SU-DHL-6 (cell line): ENCODE measurements around the gene CLEC4F.

Experiments used
- H2AFZ ChIP-seq: fragments of 200-600 bp; sonication (generic); 2 replicates; pipeline ENCODE4 v1.6.1; 2014; ENCODE audit warnings: low read depth, mild to moderate bottlenecking, moderate library complexity, mixed read lengths, antibody characterized with exemption, low read length; ENCODE audit not compliant: severe bottlenecking
- H3F3A ChIP-seq: fragments of 200-600 bp; shearing (Covaris generic); 2 replicates; pipeline ENCODE4 v1.6.0; 2016; ENCODE audit warnings: antibody characterized with exemption, mild to moderate bottlenecking; ENCODE audit not compliant: insufficient read depth
- H3K27ac ChIP-seq: fragments of 200-600 bp; sonication (generic); 2 replicates; pipeline ENCODE4 v1.5.1; 2016; ENCODE audit warnings: low read depth, mild to moderate bottlenecking, low read length, moderate library complexity, mixed read lengths
- H3K27me3 ChIP-seq: fragments of 200-600 bp; sonication (generic), shearing (Covaris generic); 2 replicates; pipeline ENCODE4 v1.6.0; 2014; ENCODE audit warnings: mild to moderate bottlenecking, low read length
- H3K36me3 ChIP-seq: fragments of 200-600 bp; sonication (generic); 2 replicates; pipeline ENCODE4 v1.6.1; 2014; ENCODE audit warnings: mild to moderate bottlenecking, low read length, mixed read lengths
- H3K4me2 ChIP-seq: fragments of 300-600, 200-600 bp; shearing (Covaris generic), sonication (generic); 2 replicates; pipeline ENCODE4 v1.6.0; 2014; ENCODE audit warnings: low read length, low read depth, mild to moderate bottlenecking; ENCODE audit not compliant: poor library complexity, severe bottlenecking
- H3K4me3 ChIP-seq: fragments of 200-600 bp; sonication (generic); 2 replicates; pipeline ENCODE4 v1.5.1; 2014; ENCODE audit warnings: antibody characterized with exemption, low read length, mild to moderate bottlenecking, mixed read lengths; ENCODE audit not compliant: insufficient read depth, poor library complexity, severe bottlenecking
- H3K79me2 ChIP-seq: fragments of 200-600 bp; sonication (generic); 2 replicates; pipeline ENCODE4 v1.6.1; 2014; ENCODE audit warnings: mild to moderate bottlenecking, low read length, moderate library complexity; ENCODE audit not compliant: insufficient read depth
- H3K9ac ChIP-seq: fragments of 200-600 bp; sonication (generic); 2 replicates; pipeline ENCODE4 v1.7.0; 2014; ENCODE audit warnings: mild to moderate bottlenecking, low read length
- H3K9me2 ChIP-seq: fragments of 200-600 bp; sonication (generic); replicated peaks from 2 replicates; pipeline ENCODE4 v1.6.1; 2014; ENCODE audit warnings: low read length; ENCODE audit not compliant: insufficient read depth
- H3K9me3 ChIP-seq: fragments of 200-600 bp; sonication (generic); 2 replicates; pipeline ENCODE4 v1.6.1; 2014; ENCODE audit warnings: low read length, mixed read lengths; ENCODE audit not compliant: insufficient read depth
- H4K20me1 ChIP-seq: fragments of 200-600 bp; sonication (generic); 2 replicates; pipeline ENCODE4 v1.6.1; 2014; ENCODE audit warnings: low read depth, mild to moderate bottlenecking, antibody characterized with exemption, low read length, moderate library complexity, mixed read lengths
- CTCF ChIP-seq: fragments of 200-600 bp; sonication (generic); IDR thresholded peaks from one replicate; pipeline ENCODE4 v1.5.1; 2017; ENCODE audit warnings: antibody characterized with exemption, mild to moderate bottlenecking, low read length, moderate library complexity; ENCODE audit not compliant: insufficient read depth, poor library complexity, severe bottlenecking
- EZH2phosphoT487 ChIP-seq: fragments of 200-600 bp; sonication (generic), shearing (Covaris generic); conservative IDR thresholded peaks from 2 replicates; pipeline ENCODE4 v1.6.1; 2018; ENCODE audit warnings: mild to moderate bottlenecking, antibody characterized with exemption, low read length, moderate library complexity, mixed read lengths

Gene CLEC4F

GRCh38 chr2:70817284-70817954 is 3.0 kb downstream of the CLEC4F start:
- Histone ChIP-seq H4K20me1 (no peaks in the 10 kb centered on the region), H3K79me2 (no peaks in the 10 kb centered on the region), H3K9me3 (no peaks in the 10 kb centered on the region), H3F3A (no peaks in the 10 kb centered on the region), H3K27ac (no peak overlapping the region), H3K9me2 (no peaks in the 10 kb centered on the region), H3K27me3 (no peaks in the 10 kb centered on the region), H2AFZ (no peak overlapping the region), H3K4me2 (no peak overlapping the region), H3K36me3 (no peaks in the 10 kb centered on the region), H3K9ac (no peak overlapping the region), H3K4me3 (no peak overlapping the region)
- no peak for TF ChIP-seq EZH2phosphoT487
- TF ChIP-seq CTCF: no peak

- Histone ChIP-seq H3K9me2 (no peaks in the 10 kb centered on the region), H4K20me1 (no peaks in the 10 kb centered on the region), H3K9ac (no peak overlapping the region), H3K27me3 (no peaks in the 10 kb centered on the region), H2AFZ (no peak overlapping the region), H3K36me3 (no peaks in the 10 kb centered on the region), H3K9me3 (no peaks in the 10 kb centered on the region), H3K4me3 (no peak overlapping the region), H3K27ac (no peak overlapping the region), H3K79me2 (no peaks in the 10 kb centered on the region), H3F3A (no peaks in the 10 kb centered on the region), H3K4me2 (no peak overlapping the region)
- TF ChIP-seq CTCF: no peak
- no peak for TF ChIP-seq EZH2phosphoT487
Measured at GRCh38 chr2:70816726-70817125, 3.7 kb downstream of the CLEC4F start.

- Histone ChIP-seq H3K9ac (no peak overlapping the region), H3K79me2 (no peaks in the 10 kb centered on the region)
Measured at GRCh38 chr2:70808983-70809958, 11.1 kb downstream of the CLEC4F start.

More at GRCh38 chr2:70808983-70809958, 11.1 kb downstream of the CLEC4F start:
- Histone ChIP-seq H3K27me3 (no peaks in the 10 kb centered on the region), H3K9me3 (no peaks in the 10 kb centered on the region), H3K9me2 (no peaks in the 10 kb centered on the region), H3K4me2 (no peak overlapping the region), H3K4me3 (no peak overlapping the region), H2AFZ (no peak overlapping the region), H3K27ac (no peak overlapping the region), H3K36me3 (no peaks in the 10 kb centered on the region), H4K20me1 (no peaks in the 10 kb centered on the region), H3F3A (no peaks in the 10 kb centered on the region)
- TF ChIP-seq CTCF: no peak
- no peak for TF ChIP-seq EZH2phosphoT487
